ENCODE results near the gene BAIAP3. TPM values are rescaled to one million over a fixed set of nuclear protein-coding genes. Genes with fewer than 3 reads are reported as not detected.
"Not testable (repeated sequence)": the region's sequence is repeated elsewhere in the genome, so short reads cannot be mapped to it uniquely, and the experiment has no call there.

The BAIAP3 gene
- total RNA-seq, 2 experiments from 2014 or later, result 0.24 to 0.63 TPM

DNA sequence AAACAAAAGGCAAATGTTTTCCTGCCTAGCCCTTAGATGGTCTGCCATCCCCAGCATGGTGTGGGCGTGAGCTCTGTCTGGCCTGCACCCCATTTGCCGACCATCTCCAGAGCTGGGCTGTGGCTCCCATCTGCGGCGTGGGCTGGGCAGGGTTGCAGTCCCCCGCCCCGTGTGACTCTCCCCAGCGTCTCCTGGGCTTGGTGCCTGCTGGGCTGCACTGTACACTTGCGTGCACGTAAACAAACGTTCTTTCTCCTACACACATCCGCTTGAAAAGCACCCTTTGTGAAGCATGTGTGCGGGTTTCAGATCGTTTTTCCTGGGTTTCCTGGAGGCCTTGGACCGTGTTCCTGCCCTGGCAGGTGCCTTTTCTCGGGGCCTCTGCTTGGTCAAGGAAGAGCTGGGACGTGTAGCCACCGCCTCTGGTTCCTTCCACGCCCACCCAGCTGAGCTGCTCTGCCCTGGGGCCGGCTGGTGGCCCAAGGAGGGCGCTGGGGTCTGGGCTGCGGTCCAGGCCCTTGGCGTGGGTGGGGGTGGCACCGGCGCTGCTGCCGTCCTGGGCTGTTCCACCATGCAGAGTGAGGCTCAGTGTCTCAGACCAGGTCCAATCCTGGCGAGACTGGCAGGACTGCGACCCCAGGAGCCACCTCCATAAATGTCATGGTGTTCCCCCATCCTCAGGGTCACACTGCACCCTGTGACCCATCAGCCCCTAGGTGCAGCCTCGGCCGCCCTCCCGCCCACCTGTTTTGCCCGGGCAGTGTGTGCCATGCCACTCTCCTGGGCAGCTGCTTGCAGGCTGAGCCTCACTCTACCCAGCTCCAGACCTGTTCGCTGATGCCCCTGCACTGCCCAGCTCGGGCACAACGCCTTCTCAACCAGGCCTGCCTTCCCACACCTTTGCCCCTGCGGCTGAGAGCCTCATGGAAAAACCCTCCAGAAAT, 9.9 kb upstream of the BAIAP3 start:
- ATAC-seq, result no peak
- ChIA-PET POLR2A (no interaction called here), CTCF (interaction anchor here (0.6 kb wide), 1 partner anchor 12 kb away, joined by 3 read pairs; no protein-coding TSS in a partner anchor)
- no peak for DNase-seq
- H3K27ac Mint-ChIP-seq, result no peak overlapping the region
- no peaks in the 10 kb centered on the region for H3K9me3 Mint-ChIP-seq (ENCODE audit: insufficient read depth)
- H3K4me1 Mint-ChIP-seq (ENCODE audit: low read depth), result peaks cover 2% of the 10 kb centered on the region
- no peak overlapping the region for H3K4me3 Mint-ChIP-seq
- peaks cover 44% of the 10 kb centered on the region for H3K36me3 Mint-ChIP-seq (ENCODE audit: low read depth)
- no peaks in the 10 kb centered on the region for H3K27me3 Mint-ChIP-seq (ENCODE audit: low read depth)

DNA sequence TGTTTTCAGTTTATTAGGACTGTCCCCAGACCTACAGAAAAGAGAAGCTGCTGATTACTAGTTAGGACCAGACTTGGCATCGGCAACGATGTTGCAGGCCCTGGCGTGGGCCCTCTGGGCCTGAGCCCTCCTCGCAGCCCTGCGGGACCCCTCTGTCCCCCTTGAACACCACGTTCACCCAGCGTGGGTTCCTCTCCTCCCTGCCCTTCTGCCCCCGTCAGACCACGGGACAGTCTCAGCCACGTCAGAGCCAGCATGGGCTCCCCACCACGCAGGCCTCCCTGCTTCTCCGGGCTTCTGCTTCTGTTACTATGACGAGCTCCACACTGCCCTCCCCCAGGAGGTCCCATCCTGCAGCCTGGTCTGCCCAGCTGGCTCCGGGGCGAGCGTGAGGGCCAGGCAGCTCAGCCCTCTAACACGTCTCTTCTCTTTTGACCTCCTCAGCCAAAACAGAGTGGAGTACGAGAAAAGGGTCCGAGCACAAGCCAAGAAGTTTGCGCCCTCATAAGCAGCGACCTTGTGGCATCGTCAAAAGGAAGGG, 9.1 kb upstream of the BAIAP3 start:
- ATAC-seq (no peak), DNase-seq (no peak)
- Mint-ChIP-seq H3K4me1 (ENCODE audit: low read depth) (peaks cover 2% of the 10 kb centered on the region), H3K27me3 (ENCODE audit: low read depth) (no peaks in the 10 kb centered on the region), H3K4me3 (no peak overlapping the region), H3K27ac (no peak overlapping the region), H3K36me3 (ENCODE audit: low read depth) (peaks cover 41% of the 10 kb centered on the region), H3K9me3 (ENCODE audit: insufficient read depth) (no peaks in the 10 kb centered on the region)
- POLR2A ChIA-PET, result no interaction called here
- CTCF ChIA-PET, result interaction anchor here (0.6 kb wide), 1 partner anchor 12 kb away, joined by 3 read pairs; no protein-coding TSS in a partner anchor

DNA sequence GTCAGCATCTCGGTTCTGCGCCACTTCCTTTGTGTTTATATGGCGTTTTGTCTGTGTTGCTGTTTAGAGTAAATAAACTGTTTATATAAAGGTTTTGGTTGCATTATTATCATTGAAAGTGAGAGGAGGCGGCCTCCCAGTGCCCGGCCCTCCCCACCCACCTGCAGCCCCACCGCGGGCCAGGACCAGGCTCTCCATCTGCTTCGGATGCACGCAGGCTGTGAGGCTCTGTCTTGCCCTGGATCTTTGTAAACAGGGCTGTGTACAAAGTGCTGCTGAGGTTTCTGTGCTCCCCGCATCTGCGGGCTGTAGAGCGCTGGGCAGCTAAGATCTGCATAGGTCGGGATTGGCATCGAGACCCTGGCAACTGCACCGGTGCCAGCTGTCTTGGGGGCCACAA, 8.2 kb upstream of the BAIAP3 start:
- no peak for DNase-seq
- no peak for ATAC-seq
- POLR2A ChIA-PET, result no interaction called here
- no peaks in the 10 kb centered on the region for H3K4me1 Mint-ChIP-seq (ENCODE audit: low read depth)
- H3K36me3 Mint-ChIP-seq (ENCODE audit: low read depth), result peaks cover 33% of the 10 kb centered on the region
- no peak overlapping the region for H3K27ac Mint-ChIP-seq
- no peaks in the 10 kb centered on the region for H3K27me3 Mint-ChIP-seq (ENCODE audit: low read depth)
- H3K4me3 Mint-ChIP-seq, result no peak overlapping the region
- CTCF ChIA-PET, result no interaction called here
- no peaks in the 10 kb centered on the region for H3K9me3 Mint-ChIP-seq (ENCODE audit: insufficient read depth)

DNA sequence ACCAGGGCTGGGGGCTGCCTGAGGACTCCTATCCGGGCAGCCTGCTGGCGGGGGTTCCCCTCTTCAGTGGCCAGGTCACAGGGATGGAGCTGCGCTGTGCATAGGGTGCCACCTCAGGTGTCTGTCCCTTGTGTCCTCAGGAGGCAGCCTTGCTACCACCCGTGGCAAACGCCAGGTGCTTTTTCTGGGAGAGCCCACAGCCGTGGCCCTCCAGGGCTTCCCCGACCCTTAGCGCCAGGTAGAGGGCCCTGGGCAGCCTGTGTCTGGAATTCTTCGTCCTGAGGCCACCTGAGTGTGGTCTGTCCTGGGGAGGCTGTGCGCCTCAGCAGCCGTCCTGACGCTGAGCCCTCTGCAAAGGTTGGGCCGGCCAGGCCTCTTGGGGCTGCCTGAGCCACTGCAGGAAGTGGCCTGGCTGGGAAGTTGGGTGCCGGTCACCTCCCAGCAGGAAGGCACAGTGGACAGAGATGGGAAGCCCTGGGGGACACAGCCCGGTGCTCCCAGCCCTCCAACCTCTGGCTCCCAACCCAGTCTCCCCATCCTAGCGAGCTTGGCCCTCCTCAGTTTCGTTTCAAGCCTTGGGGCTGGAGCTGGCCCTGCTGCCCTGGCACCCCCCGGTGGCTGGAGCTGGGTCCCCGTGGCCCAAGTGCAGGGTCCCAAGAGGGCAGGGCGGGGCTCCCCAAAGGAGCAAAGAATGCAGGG, 7.6 kb upstream of the BAIAP3 start:
- no peaks in the 10 kb centered on the region for H3K4me1 Mint-ChIP-seq (ENCODE audit: low read depth)
- ChIA-PET CTCF (no interaction called here), POLR2A (no interaction called here)
- H3K27ac Mint-ChIP-seq, result no peak overlapping the region
- no peaks in the 10 kb centered on the region for H3K9me3 Mint-ChIP-seq (ENCODE audit: insufficient read depth)
- no peak for DNase-seq
- peaks cover 29% of the 10 kb centered on the region for H3K36me3 Mint-ChIP-seq (ENCODE audit: low read depth)
- no peaks in the 10 kb centered on the region for H3K27me3 Mint-ChIP-seq (ENCODE audit: low read depth)
- ATAC-seq, result no peak
- H3K4me3 Mint-ChIP-seq, result no peak overlapping the region

DNA sequence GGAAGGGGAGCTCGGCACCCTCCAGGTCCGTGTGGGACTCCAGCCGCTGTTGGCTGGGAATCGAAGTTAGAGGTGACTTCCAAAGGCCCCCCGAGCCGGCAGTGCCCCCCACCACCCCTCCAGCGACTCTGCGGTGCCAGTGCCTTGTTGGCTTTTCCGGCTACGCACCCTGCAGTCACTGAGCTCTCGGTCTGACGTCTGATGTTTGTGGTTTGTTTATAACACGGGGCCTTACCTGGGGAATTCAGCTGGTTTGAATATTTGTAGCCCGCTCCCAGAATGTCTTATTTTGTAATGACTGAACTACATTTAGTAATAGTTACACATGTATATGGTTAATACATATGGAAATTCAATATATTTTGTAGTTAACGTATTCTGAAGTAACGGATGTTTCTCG, 7.1 kb upstream of the BAIAP3 start:
- no peak overlapping the region for H3K27ac Mint-ChIP-seq
- no peak for ATAC-seq
- no peak overlapping the region for H3K4me3 Mint-ChIP-seq
- no peak for DNase-seq
- H3K9me3 Mint-ChIP-seq (ENCODE audit: insufficient read depth), result no peaks in the 10 kb centered on the region
- no peaks in the 10 kb centered on the region for H3K27me3 Mint-ChIP-seq (ENCODE audit: low read depth)
- POLR2A ChIA-PET, result interaction anchor here (0.7 kb wide), 1 partner anchor 17 kb away, joined by 3 read pairs; the partner anchor contains the start of gene UBE2I
- CTCF ChIA-PET, result no interaction called here
- peaks cover 2% of the 10 kb centered on the region for H3K4me1 Mint-ChIP-seq (ENCODE audit: low read depth)
- H3K36me3 Mint-ChIP-seq (ENCODE audit: low read depth), result peaks cover 23% of the 10 kb centered on the region

DNA sequence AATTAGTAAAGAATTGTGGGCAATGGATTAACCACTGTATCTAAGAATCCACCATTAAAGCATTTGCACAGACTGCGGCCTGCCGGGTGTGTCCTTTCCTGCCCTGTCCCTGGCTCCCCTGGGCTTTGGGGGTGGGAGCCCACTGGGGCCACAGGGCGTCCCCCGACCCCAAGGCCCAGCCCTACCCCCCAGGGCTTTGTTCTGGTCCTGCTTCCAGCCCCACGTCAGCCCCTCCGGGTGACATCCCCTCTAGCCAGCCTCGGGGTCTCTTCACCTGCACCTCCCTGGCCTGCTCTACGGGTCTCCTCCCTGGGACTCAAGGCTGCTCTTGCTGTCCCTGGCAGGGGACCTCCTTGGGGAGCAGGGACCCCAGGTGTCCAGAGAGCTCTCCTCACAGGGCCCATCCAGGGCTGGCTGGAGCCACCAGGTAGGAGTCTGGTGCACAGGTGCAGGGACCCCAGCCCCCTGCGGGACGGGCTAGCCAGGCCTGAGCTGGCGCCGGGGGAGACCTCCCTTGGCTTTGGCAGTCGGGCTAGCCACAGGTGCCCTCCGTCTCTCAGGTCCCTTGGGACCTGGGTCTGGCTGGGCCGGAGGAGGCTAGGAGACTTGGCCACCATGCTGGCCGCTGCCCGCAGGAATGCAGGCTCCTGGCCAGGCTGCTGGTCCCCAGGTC, 6.4 kb upstream of the BAIAP3 start:
- H3K9me3 Mint-ChIP-seq (ENCODE audit: insufficient read depth), result no peaks in the 10 kb centered on the region
- POLR2A ChIA-PET, result interaction anchor here (0.7 kb wide), 1 partner anchor 18 kb away, joined by 3 read pairs; the partner anchor contains the start of gene UBE2I
- no peak overlapping the region for H3K4me3 Mint-ChIP-seq
- H3K27me3 Mint-ChIP-seq (ENCODE audit: low read depth), result peaks cover 5% of the 10 kb centered on the region
- H3K36me3 Mint-ChIP-seq (ENCODE audit: low read depth), result peaks cover 18% of the 10 kb centered on the region
- peaks cover 9% of the 10 kb centered on the region for H3K4me1 Mint-ChIP-seq (ENCODE audit: low read depth)
- ATAC-seq (no peak), DNase-seq (no peak)
- CTCF ChIA-PET, result no interaction called here
- no peak overlapping the region for H3K27ac Mint-ChIP-seq

DNA sequence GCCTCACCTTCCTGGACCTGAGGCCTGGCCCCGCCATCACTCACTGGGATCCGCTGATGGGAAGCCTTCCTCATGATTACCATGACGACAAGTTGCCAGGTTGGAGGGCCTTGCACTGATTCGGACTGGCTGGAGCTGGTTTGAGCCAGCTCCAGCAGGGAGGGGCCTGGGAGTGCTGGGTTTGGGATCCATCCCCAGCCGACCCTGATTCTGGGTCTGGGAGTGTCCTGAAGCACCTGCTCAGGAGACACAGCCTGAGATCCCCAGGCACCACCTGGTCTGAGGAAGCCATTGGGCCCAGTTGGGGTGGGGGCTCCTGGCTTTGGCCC, 5.9 kb upstream of the BAIAP3 start:
- H3K4me1 Mint-ChIP-seq (ENCODE audit: low read depth), result peaks cover 12% of the 10 kb centered on the region
- H3K4me3 Mint-ChIP-seq, result no peak overlapping the region
- ATAC-seq (no peak), DNase-seq (no peak)
- peaks cover 16% of the 10 kb centered on the region for H3K36me3 Mint-ChIP-seq (ENCODE audit: low read depth)
- ChIA-PET POLR2A (no interaction called here), CTCF (no interaction called here)
- H3K9me3 Mint-ChIP-seq (ENCODE audit: insufficient read depth), result no peaks in the 10 kb centered on the region
- H3K27me3 Mint-ChIP-seq (ENCODE audit: low read depth), result peaks cover 10% of the 10 kb centered on the region
- H3K27ac Mint-ChIP-seq, result no peak overlapping the region

DNA sequence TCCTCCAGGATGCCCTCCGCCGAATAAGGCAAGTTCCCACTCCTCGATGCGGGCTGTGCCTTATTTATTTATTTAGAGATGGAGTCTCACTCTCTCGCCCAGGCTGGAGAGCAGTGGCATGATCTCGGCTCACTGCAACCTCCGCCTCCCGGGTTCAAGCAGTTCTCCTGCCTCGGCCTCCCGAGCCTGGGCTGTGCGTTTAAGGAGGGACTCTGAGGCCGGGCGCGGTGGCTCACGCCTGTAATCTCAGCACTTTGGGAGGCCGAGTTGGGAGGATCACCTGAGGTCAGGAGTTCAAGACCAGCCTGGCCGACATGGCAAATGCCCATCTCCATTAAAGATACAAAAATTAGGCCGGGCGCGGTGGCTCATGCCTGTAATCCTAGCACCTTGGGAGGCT, 5.3 kb upstream of the BAIAP3 start:
- H3K4me3 Mint-ChIP-seq; H3K27ac Mint-ChIP-seq; CTCF ChIA-PET; POLR2A ChIA-PET; H3K9me3 Mint-ChIP-seq (ENCODE audit: insufficient read depth); ATAC-seq; DNase-seq: not testable (repeated sequence)
- peaks cover 13% of the 10 kb centered on the region for H3K27me3 Mint-ChIP-seq (ENCODE audit: low read depth)
- peaks cover 16% of the 10 kb centered on the region for H3K36me3 Mint-ChIP-seq (ENCODE audit: low read depth)
- peaks cover 15% of the 10 kb centered on the region for H3K4me1 Mint-ChIP-seq (ENCODE audit: low read depth)

DNA sequence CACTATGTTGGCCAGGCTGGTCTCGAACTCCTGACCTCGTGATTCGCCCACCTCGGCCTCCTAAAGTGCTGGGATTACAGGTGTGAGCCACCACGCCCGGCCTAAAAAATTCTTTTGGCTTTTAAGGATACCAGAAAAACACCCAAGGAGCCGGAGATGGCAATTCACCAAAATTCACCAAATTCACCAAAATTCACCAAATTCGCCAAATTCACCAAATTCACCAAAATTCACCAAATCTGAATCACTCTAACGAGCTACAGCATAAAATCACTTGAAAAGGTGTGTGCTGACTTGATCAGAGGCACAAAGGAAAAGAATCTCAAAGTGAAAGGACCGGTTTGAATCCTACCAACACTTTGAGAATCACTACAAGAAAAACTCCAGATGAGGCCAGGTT, 4.5 kb upstream of the BAIAP3 start:
- H3K27ac Mint-ChIP-seq; DNase-seq; H3K9me3 Mint-ChIP-seq (ENCODE audit: insufficient read depth); ATAC-seq; H3K4me3 Mint-ChIP-seq; CTCF ChIA-PET: not testable (repeated sequence)
- Mint-ChIP-seq H3K27me3 (ENCODE audit: low read depth) (peaks cover 13% of the 10 kb centered on the region), H3K36me3 (ENCODE audit: low read depth) (peaks cover 10% of the 10 kb centered on the region), H3K4me1 (ENCODE audit: low read depth) (peaks cover 15% of the 10 kb centered on the region)
- POLR2A ChIA-PET, result interaction anchor here (1.2 kb wide), 1 partner anchor 18 kb away, joined by 3 read pairs; no protein-coding TSS in a partner anchor

DNA sequence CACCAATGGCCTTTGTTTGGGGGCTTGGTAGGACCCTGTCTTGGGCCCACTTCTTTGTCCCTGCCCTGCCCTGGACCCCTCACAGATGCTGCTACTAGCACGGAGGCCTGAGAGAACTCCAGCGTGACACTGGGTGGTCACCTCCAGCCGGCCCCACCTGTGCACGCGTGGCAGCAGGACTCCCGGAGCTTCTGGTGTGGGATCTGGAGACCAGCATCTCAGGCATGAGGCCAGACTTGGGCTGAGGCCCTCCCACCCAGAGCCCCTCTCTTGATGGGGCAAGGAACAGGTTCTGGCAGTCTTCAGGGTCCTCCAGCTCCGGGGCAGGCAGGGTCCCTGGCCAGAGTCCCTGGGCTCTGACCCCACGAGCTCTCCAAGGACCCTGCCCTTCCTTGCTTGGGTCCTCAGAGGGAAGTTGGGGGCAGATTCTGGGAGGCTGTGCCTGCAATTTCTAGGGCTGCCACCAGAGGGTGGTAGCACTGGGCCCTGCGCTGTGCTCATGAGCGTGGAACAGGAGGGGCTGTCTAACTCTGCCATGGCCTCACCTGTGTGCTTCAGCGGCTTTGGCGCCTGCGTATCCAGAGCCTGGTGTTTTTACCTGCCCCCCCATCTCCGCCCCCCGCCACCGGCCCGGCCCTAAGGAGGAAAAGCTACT, 3.1 kb upstream of the BAIAP3 start:
- Mint-ChIP-seq H3K36me3 (ENCODE audit: low read depth) (peaks cover 4% of the 10 kb centered on the region), H3K27ac (no peak overlapping the region), H3K27me3 (ENCODE audit: low read depth) (peaks cover 22% of the 10 kb centered on the region), H3K9me3 (ENCODE audit: insufficient read depth) (no peaks in the 10 kb centered on the region), H3K4me1 (ENCODE audit: low read depth) (peaks cover 15% of the 10 kb centered on the region), H3K4me3 (no peak overlapping the region)
- ATAC-seq, result no peak
- CTCF ChIA-PET, result interaction anchor here (1.2 to 2.0 kb wide), 2 partner anchors 12 to 19 kb away, joined by 3 to 8 read pairs; no protein-coding TSS in a partner anchor
- DNase-seq, result no peak
- POLR2A ChIA-PET, result interaction anchor here (1.3 to 3.0 kb wide), 2 partner anchors 20 to 21 kb away, joined by 4 to 15 read pairs; partner anchors contain the start of gene UBE2I
